Fibroblast of skin of back (primary cell): ENCODE results near the gene SLC43A1.

ENCODE experiments used
- DNase-seq: peaks from one replicate; pipeline ENCODE4 v3.0.0-alpha.2; 2013

The SLC43A1 gene

GRCh38 chr11:57479021-57479663 is 36.4 kb downstream of the SLC43A1 start:
- DNase-seq: no peak

GRCh38 chr11:57477507-57478189 is 37.9 kb downstream of the SLC43A1 start:
- no peak for DNase-seq

GRCh38 chr11:57476757-57477506 is 38.6 kb downstream of the SLC43A1 start:
- no peak for DNase-seq

GRCh38 chr11:57476047-57476756 is 39.3 kb downstream of the SLC43A1 start:
- DNase-seq: no peak

- DNase-seq: no peak
These were observed 39.8 kb downstream of the SLC43A1 start for GRCh38 chr11:57475671-57476046.

GRCh38 chr11:57475191-57475590 is 40.3 kb downstream of the SLC43A1 start:
- peak; percentile 22 for DNase-seq

- DNase-seq: no peak
These were observed 40.7 kb downstream of the SLC43A1 start for GRCh38 chr11:57474803-57475115.

- DNase-seq: no peak
These were observed 41.3 kb downstream of the SLC43A1 start for GRCh38 chr11:57474017-57474802.

GRCh38 chr11:57473285-57473841 is 42.1 kb downstream of the SLC43A1 start:
- DNase-seq: no peak

- no peak for DNase-seq
These were observed 44.0 kb downstream of the SLC43A1 start for GRCh38 chr11:57471496-57471895.

- no peak for DNase-seq
These were observed 46.2 kb downstream of the SLC43A1 start for GRCh38 chr11:57469268-57469667.

GRCh38 chr11:57468276-57468675 is 47.2 kb downstream of the SLC43A1 start:
- no peak for DNase-seq

GRCh38 chr11:57467508-57468157 is 47.9 kb downstream of the SLC43A1 start:
- DNase-seq: no peak

- no peak for DNase-seq
These were observed 48.8 kb downstream of the SLC43A1 start for GRCh38 chr11:57466680-57467079.

GRCh38 chr11:57464539-57465181 is 50.8 kb downstream of the SLC43A1 start:
- DNase-seq: no peak

- DNase-seq: no peak
These were observed 51.6 kb downstream of the SLC43A1 start for GRCh38 chr11:57463671-57464538.

GRCh38 chr11:57462597-57462996 is 52.9 kb downstream of the SLC43A1 start:
- DNase-seq: no peak

- DNase-seq: no peak
These were observed 53.5 kb downstream of the SLC43A1 start for GRCh38 chr11:57461841-57462489.
